ENCODE data around the gene PRPF4. TPM values are rescaled to one million over a fixed set of nuclear protein-coding genes. Genes with fewer than 3 reads are reported as not detected.

Gene PRPF4
- 31.2 and 33.0 TPM in 2 replicates for total RNA-seq

GRCh38 chr9:113275157-113276131, at the start of gene PRPF4, which contains the start of gene CDC26:
Gene PRPF4, plus strand, starts transcription at chr9:113275658. Its CDS starts 86 bp downstream, at chr9:113275744.
Gene CDC26, minus strand, starts transcription at chr9:113275572. Its CDS starts 3,065 bp downstream, at chr9:113272507.

DNA sequence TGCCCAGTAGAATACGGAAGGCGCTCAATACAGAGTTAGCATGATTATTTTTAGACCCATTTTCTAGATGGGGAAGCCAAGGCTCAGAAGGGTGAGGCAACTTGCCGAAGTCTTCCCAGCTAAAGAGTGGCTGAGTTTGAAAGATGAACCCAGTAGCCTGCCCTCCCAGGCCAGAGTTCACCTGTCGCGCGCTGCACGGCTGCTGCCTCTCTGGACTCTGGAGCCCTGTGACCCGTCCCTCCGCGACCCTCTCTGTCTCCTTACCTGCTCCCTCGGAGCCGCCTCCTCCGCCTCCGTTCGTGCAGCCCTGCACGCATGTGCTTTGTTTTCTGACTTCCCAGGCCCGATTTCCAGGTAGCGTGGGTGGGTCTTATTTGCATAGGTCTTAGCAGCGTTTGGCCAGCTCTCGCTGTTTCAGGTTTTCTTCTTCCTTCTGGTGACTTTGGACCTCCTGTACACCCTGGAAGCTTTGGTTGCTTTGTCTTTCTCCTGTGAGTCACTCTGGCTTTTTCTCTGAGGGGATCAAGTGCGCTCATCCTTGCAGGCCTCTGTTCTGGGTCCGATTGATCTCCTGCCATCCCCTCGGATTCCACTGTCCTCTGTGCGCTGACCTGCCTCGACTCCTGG, 27.4 kb downstream of the PRPF4 start, which contains the start of gene RNF183:
Gene RNF183, minus strand, starts transcription at position 585 of the 627 bp plus-strand sequence. CDS start 5,192 bp downstream, outside the sequence.

DNA sequence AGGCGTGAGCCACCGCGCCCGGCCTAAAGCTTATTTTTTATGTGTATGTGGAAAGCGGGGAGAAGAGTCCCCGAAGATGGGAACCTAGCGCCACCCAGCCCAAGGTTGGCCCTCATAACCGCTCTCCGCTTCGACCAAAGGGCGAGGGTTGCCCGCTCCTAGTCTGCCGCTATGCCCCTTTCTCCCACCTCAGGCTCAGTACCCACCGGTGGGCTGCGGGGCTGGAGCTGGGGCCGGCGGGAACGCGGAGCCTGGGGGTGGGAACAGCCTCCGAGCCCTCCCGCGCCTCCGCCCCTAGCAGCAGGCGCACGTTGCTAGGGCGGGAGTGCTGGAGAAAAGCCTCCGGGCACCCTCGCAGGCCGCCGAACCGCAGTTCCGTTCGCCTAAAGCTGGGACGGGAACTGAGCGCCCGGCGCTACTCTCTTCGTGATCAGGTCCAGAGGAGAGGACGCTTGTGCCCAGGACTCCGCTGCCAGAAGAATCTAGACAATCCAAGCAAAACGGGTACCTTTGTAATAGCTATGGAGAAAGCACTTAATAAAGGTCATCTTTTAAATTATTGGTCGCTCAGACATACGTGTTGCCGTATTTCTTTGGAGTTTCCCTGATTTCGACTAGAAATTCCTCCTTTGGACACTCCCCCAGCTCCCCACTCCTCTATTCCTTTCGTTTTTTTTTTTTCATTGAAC, 64.7 kb downstream of the PRPF4 start, which contains the start of gene WDR31:
Gene WDR31, minus strand, starts transcription at position 265 of the 689 bp plus-strand sequence. CDS start 8,253 bp downstream, outside the sequence.

Other genes with a start within 250 kb of the PRPF4 start
- 0.63 and 1.1 TPM in 2 replicates for gene ZFP37, start 218.9 kb upstream of the PRPF4 start, total RNA-seq
- 25.4 and 26.0 TPM in 2 replicates for gene SLC31A2, start 124.7 kb upstream of the PRPF4 start, total RNA-seq
- gene FKBP15, start 54.4 kb upstream of the PRPF4 start, total RNA-seq = 10.9 and 17.1 TPM in 2 replicates
- gene SLC31A1, start 54.1 kb upstream of the PRPF4 start, total RNA-seq = 11.3 and 17.5 TPM in 2 replicates
- 36.1 and 49.1 TPM in 2 replicates for gene CDC26, start 86 bp upstream of the PRPF4 start, total RNA-seq
- 0.21 TPM in 1 of 2 replicates, not detected in the other for gene RNF183, start 27.7 kb downstream of the PRPF4 start, total RNA-seq
- gene WDR31, start 64.6 kb downstream of the PRPF4 start, total RNA-seq = 0.33 and 1.7 TPM in 2 replicates
- gene BSPRY, start 73.9 kb downstream of the PRPF4 start, total RNA-seq = 15.2 and 15.3 TPM in 2 replicates
- 18.0 and 21.3 TPM in 2 replicates for gene HDHD3, start 101.3 kb downstream of the PRPF4 start, total RNA-seq
- 5.1 and 9.9 TPM in 2 replicates for gene ALAD, start 125.6 kb downstream of the PRPF4 start, total RNA-seq
- 62.2 and 67.4 TPM in 2 replicates for gene POLE3, start 135.0 kb downstream of the PRPF4 start, total RNA-seq
- 0.09 and 0.35 TPM in 2 replicates for gene C9orf43, start 135.1 kb downstream of the PRPF4 start, total RNA-seq
- gene RGS3, start 188.1 kb downstream of the PRPF4 start, total RNA-seq = 19.0 and 29.8 TPM in 2 replicates